ENCODE data around the gene ASB16. TPM values are rescaled to one million over a fixed set of nuclear protein-coding genes. Genes with fewer than 3 reads are reported as not detected.
A peak's percentile ranks its signal among the peaks of the same experiment; 100 is the strongest.

ASB16 gene
- total and polyA plus RNA-seq, 4 donors = 0.10 to 0.11 (median 0.10) TPM; not detected in 1

DNA sequence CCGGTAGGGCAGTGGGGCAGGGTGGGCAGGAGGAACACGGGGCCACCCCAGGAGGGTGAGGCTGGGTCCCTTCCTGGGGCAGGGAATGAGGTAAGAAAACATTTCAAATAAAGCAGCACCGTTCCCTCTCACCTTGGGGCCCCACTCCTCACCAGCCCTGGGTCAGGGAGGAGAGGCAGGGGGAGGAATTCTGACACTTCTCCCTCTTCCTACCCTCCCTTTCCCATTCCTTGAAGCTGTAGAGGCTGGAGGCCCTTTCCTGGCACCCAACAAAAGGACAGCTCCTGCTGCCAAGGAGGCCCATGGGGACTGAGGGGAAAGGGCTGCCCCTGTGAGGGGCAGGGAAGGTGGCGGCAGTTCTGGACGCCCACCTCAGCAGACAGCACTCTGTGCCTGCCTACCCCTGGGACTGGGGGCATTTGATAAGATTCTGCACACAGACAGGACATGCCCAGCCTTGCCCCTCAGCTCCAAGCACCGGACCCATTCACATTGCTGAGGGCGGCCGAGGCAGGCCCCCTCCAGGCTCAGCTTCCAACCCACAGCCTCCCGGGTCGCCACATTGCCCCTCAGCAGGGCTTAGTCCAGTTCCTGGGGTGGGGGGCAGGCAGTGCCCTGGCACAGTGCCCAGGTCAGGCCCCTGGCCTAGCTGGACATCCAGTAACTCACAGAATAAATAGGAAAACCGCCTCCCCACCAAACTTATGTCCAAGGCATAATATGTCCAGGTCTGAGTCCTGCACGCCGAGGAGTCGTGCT, 23.0 kb downstream of the ASB16 start:
- H3K4me3 ChIP-seq = no peak overlapping the region
- no peaks in the 10 kb centered on the region for H3K9me3 ChIP-seq (ENCODE audit: control insufficient read depth in 4 of 4, insufficient read depth in 3 of 4, low read length in 3 of 4)
- ATAC-seq (ENCODE audit: insufficient read depth, low FRiP score) (no peak), DNase-seq (no peak)
- TF ChIP-seq, protein P1, sequence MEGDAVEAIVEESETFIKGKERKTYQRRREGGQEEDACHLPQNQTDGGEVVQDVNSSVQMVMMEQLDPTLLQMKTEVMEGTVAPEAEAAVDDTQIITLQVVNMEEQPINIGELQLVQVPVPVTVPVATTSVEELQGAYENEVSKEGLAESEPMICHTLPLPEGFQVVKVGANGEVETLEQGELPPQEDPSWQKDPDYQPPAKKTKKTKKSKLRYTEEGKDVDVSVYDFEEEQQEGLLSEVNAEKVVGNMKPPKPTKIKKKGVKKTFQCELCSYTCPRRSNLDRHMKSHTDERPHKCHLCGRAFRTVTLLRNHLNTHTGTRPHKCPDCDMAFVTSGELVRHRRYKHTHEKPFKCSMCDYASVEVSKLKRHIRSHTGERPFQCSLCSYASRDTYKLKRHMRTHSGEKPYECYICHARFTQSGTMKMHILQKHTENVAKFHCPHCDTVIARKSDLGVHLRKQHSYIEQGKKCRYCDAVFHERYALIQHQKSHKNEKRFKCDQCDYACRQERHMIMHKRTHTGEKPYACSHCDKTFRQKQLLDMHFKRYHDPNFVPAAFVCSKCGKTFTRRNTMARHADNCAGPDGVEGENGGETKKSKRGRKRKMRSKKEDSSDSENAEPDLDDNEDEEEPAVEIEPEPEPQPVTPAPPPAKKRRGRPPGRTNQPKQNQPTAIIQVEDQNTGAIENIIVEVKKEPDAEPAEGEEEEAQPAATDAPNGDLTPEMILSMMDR (IDR thresholded peaks at IDR 0.05; ENCODE audit: control extremely low read depth, extremely low read depth) = no peak
- no peaks in the 10 kb centered on the region for H3K27me3 ChIP-seq (ENCODE audit: control insufficient read depth in 3 of 3, insufficient read depth in 3 of 3, low read length in 2 of 3)
- peaks cover 21 to 58% (median 50%) of the 10 kb centered on the region in 4 donors for H3K36me3 ChIP-seq (ENCODE audit: control insufficient read depth in 4 of 4, insufficient read depth in 4 of 4, low read length in 4 of 4)
- H3K4me1 ChIP-seq (ENCODE audit: control insufficient read depth in 5 of 5, insufficient read depth in 5 of 5, low read length in 5 of 5) = peaks cover 0 to 44% (median 17%) of the 10 kb centered on the region in 5 donors
- H3K9ac ChIP-seq (ENCODE audit: insufficient read depth in 1 of 2, low read length in 2 of 2) = no peak overlapping the region
- 91 to 92% methylated on average over 14 of the region's 14 CpGs for WGBS, 2 donors
- H3K27ac ChIP-seq (ENCODE audit: low read depth in 1 of 2, low read length in 1 of 2) = no peak overlapping the region

DNA sequence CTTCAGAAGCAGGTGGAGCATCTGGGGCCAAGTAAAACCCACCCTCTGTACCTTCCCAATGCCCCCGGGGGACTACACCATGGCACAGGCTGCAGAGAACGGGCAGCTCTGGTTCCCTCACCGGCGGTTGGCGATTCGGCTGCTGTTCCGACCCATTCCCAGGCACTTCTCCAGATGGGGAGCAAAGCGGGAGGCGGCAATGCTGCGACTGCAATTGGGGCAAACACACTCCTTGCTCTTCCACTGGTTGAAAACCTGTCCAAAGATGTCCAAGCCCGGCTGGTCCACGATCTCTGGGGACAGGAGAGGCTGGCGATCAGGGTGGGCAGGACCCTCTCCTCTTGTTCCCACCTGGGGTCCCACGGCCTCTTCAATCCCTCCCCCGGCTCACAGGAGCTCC, 26.6 kb downstream of the ASB16 start:
- H3K4me1 ChIP-seq (ENCODE audit: control insufficient read depth in 5 of 5, insufficient read depth in 5 of 5, low read length in 5 of 5) = peaks cover 0 to 34% (median 12%) of the 10 kb centered on the region in 5 donors
- no peak overlapping the region for H3K27ac ChIP-seq (ENCODE audit: low read depth in 1 of 2, low read length in 1 of 2)
- no peaks in the 10 kb centered on the region for H3K9me3 ChIP-seq (ENCODE audit: control insufficient read depth in 4 of 4, insufficient read depth in 3 of 4, low read length in 3 of 4)
- no peak for ATAC-seq (ENCODE audit: insufficient read depth, low FRiP score)
- H3K9ac ChIP-seq (ENCODE audit: insufficient read depth in 1 of 2, low read length in 2 of 2) = no peak overlapping the region
- DNase-seq = no peak
- H3K4me3 ChIP-seq = no peak overlapping the region
- peaks cover 21 to 45% (median 36%) of the 10 kb centered on the region in 4 donors for H3K36me3 ChIP-seq (ENCODE audit: control insufficient read depth in 4 of 4, insufficient read depth in 4 of 4, low read length in 4 of 4)
- TF ChIP-seq, protein P1 (IDR thresholded peaks at IDR 0.05; ENCODE audit: control extremely low read depth, extremely low read depth) = no peak
- H3K27me3 ChIP-seq (ENCODE audit: control insufficient read depth in 3 of 3, insufficient read depth in 3 of 3, low read length in 2 of 3) = no peaks in the 10 kb centered on the region
- WGBS, 2 donors = 94 to 97% methylated on average over 15 of the region's 15 CpGs

DNA sequence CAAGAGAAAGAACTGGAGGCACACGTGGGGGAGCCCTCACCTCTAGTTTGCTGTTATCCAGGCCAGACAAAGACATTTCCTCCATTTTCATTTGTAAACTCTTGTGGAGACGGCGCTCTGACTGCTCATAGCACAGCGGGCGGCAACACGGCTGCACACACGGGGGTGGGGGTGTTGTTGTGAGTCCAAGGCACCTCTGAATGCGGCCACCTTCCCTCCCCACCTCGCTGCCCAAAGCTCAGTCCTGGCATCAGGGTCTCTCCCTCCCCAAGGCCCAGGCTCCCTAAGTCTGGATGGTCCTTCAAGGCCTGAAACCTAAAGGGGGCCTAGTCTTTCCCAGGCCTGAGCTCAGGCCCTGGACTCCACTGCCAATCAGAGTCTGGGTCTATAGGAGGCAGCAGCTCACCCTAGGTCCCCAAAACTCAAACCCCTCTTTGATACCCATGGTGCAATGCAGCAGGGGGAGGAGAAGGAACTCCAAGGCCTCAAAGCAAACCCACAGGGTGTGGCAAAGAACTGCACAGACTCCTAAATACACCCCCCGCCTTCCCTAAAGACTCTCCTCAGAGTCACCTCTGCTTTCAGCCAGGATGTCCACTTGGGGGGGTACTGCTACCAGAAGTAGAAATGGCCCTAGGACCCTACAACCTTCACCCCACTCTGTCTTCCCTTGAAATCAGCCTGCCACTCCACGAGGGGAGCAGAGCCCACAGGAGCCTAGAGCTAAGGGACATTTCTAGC, 27.6 kb downstream of the ASB16 start:
- Histone ChIP-seq H3K36me3 (ENCODE audit: control insufficient read depth in 4 of 4, insufficient read depth in 4 of 4, low read length in 4 of 4) (peaks cover 21 to 38% (median 33%) of the 10 kb centered on the region in 4 donors), H3K27me3 (ENCODE audit: control insufficient read depth in 3 of 3, insufficient read depth in 3 of 3, low read length in 2 of 3) (no peaks in the 10 kb centered on the region), H3K9ac (ENCODE audit: insufficient read depth in 1 of 2, low read length in 2 of 2) (peak overlapping the region; percentile 63 to 74), H3K4me3 (peak overlapping the region; percentile 33), H3K9me3 (ENCODE audit: control insufficient read depth in 4 of 4, insufficient read depth in 3 of 4, low read length in 3 of 4) (no peaks in the 10 kb centered on the region), H3K27ac (ENCODE audit: low read depth in 1 of 2, low read length in 1 of 2) (peak overlapping the region; percentile 94 to 96), H3K4me1 (ENCODE audit: control insufficient read depth in 5 of 5, insufficient read depth in 5 of 5, low read length in 5 of 5) (peaks cover 0 to 24% (median 12%) of the 10 kb centered on the region in 5 donors)
- TF ChIP-seq, protein P1 (IDR thresholded peaks at IDR 0.05; ENCODE audit: control extremely low read depth, extremely low read depth) = no peak
- peak; percentile 33 to 57 (median 50) for DNase-seq
- WGBS, 2 donors = 52 to 54% methylated on average over 11 of the region's 11 CpGs
- no peak for ATAC-seq (ENCODE audit: insufficient read depth, low FRiP score)
